Activated T-cell treated with anti-CD3 and anti-CD28 coated beads for 24 hours (primary cell): ENCODE results near the gene RNU1-3.
"Not testable (repeated sequence)": the region's sequence is repeated elsewhere in the genome, so short reads cannot be mapped to it uniquely, and the experiment has no call there.

ENCODE experiments used
- DNase-seq: peaks from one replicate; pipeline ENCODE4 v3.0.0-alpha.2; 2020; ENCODE audit warnings: low read depth

Gene RNU1-3

DNA sequence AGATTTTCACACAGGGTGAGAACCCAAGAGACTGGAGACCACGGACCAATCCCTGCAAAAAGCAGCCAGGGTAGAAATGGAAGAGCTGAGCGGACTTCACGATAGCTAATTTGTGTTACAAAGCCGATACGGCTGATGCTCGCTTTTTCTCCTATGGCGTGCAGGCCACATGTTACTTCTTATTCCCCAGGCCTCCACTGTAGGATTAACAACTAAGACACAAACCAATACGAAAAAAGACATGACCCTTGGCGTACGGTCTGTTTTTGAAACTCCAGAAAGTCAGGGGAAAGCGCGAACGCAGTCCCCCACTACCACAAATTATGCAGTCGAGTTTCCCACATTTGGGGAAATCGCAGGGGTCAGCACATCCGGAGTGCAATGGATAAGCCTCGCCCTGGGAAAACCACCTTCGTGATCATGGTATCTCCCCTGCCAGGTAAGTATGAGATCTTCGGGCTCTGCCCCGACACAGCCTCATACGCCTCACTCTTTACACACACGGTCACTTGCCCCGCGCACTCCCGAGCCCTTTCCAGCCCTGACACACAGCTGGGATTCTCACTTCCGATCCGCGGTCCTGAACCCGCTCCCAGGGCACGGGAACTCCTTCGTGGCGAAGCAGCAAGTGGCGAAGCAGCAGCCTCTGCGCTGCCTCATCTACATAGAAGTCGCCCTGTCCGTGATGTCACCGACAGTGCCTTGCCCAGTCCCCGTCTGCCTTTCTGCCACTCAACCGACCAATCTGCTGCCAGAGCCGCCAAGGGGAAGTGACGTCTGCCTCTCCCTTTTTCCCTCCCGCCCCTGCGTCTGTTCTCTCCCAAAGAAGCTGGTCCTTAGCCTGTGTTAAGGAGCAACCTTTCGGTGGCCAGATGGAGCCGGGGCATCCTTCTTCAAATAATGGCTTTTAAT lies at the start of gene RNU1-3:
Gene RNU1-3 (minus strand): TSS at position 447 of the 912 bp plus-strand sequence.
- not testable (repeated sequence) for DNase-seq

DNA sequence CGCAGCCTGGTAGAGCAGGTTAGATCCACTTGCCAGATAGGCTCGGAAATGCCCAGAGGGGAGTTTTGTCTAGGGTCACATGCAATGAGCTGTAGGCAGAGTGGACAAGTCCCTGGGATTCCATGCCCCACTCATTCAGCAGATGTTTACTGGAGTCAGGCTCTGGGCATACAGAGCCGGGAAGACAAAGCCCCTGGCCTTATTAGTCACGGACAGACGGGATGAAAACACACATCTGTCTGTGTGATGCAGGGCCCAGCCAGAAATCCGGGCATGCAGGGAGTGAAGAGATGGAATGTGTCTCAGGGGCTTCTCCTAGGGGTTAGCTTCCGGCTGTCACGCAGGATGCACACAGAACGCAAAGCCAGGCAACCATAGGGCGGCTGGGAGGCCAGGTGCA lies 46.7 kb upstream of the RNU1-3 start:
- not testable (repeated sequence) for DNase-seq

DNA sequence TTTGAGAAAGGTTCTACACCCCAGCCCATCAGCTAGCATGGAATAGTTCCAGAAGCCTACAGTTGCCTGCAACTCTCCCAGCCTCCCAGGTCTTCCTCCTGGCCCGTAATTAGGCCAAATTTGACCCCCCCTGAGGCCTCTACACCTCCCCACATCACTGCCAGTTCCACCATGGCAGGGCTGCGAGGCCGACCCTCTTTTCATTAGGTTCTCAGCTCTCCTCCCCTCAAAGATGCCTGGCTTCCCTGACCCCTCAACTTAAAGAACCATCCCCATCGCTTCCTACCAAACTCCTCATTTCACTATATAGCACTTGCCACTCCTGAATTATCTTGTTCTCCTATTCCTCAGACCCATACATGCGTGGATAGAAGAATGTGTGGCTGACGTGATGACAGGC lies 46.2 kb upstream of the RNU1-3 start:
- DNase-seq: not testable (repeated sequence)

- DNase-seq: not testable (repeated sequence)
Observed at GRCh38 chr1:16712582-16712981, 45.8 kb upstream of the RNU1-3 start.

DNA sequence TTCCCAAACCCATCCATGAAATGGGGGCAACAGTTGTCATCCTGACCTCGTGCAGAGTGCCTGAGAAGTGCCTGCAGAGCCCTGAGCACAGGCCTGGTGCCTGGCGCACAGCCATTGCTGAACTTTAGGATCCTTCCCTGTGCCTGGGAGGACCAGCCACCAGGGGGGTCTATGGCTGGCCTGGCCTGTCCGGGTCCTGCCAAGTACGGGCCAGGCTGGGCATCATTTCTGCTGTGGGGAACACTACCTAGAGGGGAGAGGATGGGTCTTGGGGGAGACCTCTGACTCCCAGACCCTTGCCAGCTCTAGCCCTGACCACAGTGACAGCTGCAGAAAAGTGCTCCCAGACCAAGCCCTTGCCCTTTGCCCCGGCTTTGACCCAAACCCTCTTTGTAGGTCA lies 45.4 kb upstream of the RNU1-3 start:
- not testable (repeated sequence) for DNase-seq

- DNase-seq: not testable (repeated sequence)
Observed at GRCh38 chr1:16710618-16711017, 43.9 kb upstream of the RNU1-3 start.

- not testable (repeated sequence) for DNase-seq
Observed at GRCh38 chr1:16709659-16710087, 42.9 kb upstream of the RNU1-3 start.

DNA sequence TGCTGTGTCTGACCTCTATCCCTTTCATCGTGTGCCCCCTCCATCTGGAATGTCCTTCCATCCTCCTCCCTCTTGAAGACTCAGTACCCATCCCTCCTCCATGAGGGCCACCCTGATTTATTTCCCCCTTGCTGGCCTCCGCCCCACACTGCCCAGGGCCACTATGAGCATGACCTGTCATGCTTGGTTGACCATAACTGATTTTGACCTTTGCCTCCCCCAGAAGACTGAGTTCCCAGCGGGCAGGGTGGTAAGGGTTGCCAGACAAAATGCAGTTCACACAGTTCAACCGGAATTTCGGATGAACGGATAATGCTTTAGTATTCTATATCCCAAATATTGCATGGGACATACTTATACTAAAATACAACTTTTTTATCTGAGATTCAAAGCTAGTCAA lies 42.0 kb upstream of the RNU1-3 start:
- DNase-seq: not testable (repeated sequence)

- DNase-seq: not testable (repeated sequence)
Observed at GRCh38 chr1:16707130-16708093, 40.7 kb upstream of the RNU1-3 start.

GRCh38 chr1:16706302-16706701 lies 39.6 kb upstream of the RNU1-3 start:
- not testable (repeated sequence) for DNase-seq

DNA sequence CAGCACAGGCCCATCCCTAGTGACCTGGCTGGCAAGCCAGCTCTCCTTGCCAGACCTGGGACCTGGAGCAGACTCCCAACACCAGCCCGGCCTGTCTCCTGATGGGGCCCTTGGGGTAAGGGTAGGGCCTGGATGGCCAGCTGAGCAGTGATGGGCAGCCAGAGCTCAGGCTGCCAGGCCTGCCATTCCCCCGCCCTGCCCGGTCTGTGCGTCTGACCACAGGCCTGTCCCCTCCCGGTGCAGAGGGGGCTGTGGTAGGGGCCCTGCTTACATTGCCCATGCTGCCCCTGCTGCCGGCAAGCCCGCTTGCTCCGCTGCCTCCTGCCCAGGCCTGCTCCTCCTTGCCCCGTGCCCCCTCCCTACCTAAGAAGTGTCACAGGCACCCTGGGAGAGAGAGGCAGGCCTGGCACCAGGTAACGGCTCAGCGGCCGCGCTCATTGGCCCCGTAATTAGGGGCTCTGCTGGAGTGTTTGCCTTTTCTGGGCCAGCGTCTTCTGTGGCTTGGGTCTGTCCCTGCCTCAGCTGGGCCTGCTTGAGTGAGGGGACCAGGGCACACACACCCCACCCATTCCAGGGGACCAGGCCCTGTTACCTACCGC lies 37.9 kb upstream of the RNU1-3 start:
- not testable (repeated sequence) for DNase-seq

- not testable (repeated sequence) for DNase-seq
Observed at GRCh38 chr1:16704076-16704475, 37.3 kb upstream of the RNU1-3 start.

DNA sequence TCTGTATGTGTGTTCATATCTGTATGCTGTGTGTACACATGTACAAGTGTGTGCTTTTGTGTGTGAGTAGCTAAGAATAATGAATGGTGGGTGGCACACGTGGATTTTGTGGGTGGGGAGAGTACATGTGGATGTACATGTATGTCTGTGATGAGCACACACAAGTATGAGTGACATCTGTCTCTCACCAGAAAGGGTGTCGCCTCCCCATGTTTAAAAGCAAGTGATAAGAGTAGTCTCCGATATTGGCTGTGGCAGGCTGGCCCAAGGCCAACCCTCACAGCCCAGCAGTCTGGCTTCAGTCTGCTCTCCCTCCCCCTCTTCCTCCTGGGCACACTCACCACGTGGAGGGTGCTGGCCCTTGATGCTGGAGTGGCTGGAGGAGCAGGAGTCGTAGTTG lies 36.9 kb upstream of the RNU1-3 start:
- DNase-seq: not testable (repeated sequence)

GRCh38 chr1:16703141-16703540 lies 36.4 kb upstream of the RNU1-3 start:
- not testable (repeated sequence) for DNase-seq

GRCh38 chr1:16702280-16702679 lies 35.5 kb upstream of the RNU1-3 start:
- not testable (repeated sequence) for DNase-seq

- DNase-seq: not testable (repeated sequence)
Observed at GRCh38 chr1:16701189-16701588, 34.4 kb upstream of the RNU1-3 start.

- not testable (repeated sequence) for DNase-seq
Observed at GRCh38 chr1:16700138-16700895, 33.6 kb upstream of the RNU1-3 start.

- DNase-seq: not testable (repeated sequence)
Observed at GRCh38 chr1:16699440-16699839, 32.7 kb upstream of the RNU1-3 start.

- not testable (repeated sequence) for DNase-seq
Observed at GRCh38 chr1:16697152-16697551, 30.4 kb upstream of the RNU1-3 start.

- DNase-seq: not testable (repeated sequence)
Observed at GRCh38 chr1:16696507-16697150, 29.9 kb upstream of the RNU1-3 start.

DNA sequence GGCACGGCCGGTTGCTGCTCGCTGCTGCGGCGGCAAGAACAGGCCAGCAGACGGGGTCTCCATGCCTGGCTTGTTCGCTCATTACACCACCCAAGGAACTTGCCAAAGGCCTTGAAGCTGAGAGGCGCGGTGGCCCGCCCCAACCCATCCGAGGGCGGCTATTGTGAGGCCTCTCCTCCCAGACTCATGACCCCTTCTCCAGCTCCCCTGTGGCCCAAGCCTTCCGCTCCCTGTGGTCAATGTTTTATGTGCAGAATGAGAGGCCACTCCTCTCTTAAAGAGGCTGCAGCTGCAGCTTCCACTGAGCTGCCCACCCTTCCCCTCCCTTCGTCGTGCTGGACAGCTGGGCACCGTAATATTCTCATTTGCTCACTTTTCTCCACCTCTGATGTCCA lies 27.6 kb upstream of the RNU1-3 start:
- DNase-seq: not testable (repeated sequence)
